Measurements from ENCODE around the gene PCBP3.

- TF ChIP-seq CTCF (IDR thresholded peaks at IDR 0.05; ENCODE audit: insufficient read depth, low read length, poor library complexity, severe bottlenecking) (no peak), EZH2phosphoT487 (conservative IDR thresholded peaks at IDR 0.05; ENCODE audit: low read length) (no peak)
These were observed 27.2 kb downstream of the PCBP3 start for GRCh38 chr21:45670731-45671130.

All from SU-DHL-6 (cell line).